IMR-90 (cell line): Measurements from ENCODE around the gene NHSL2.

Experiments
- CEBPB ChIP-seq: IDR thresholded peaks from 2 replicates; pipeline ENCODE4 v1.6.1; 2012; ENCODE audit warnings: low read depth, low read length, improper control_type of control experiment
- MAFK ChIP-seq: IDR thresholded peaks from 2 replicates; pipeline ENCODE4 v1.6.1; 2012; ENCODE audit warnings: low read depth, low read length, improper control_type of control experiment
- MAZ ChIP-seq: IDR thresholded peaks from 2 replicates; pipeline ENCODE4 v1.6.1; 2012; ENCODE audit warnings: low read depth, mild to moderate bottlenecking, low read length, improper control_type of control experiment, moderate library complexity, borderline replicate concordance
- NFE2L2 ChIP-seq: fragments of 150-350 bp; IDR thresholded peaks from 2 replicates; pipeline ENCODE4 v1.6.1; 2016; ENCODE audit warnings: low read depth, mild to moderate bottlenecking, low read length
- POLR2A ChIP-seq: IDR thresholded peaks from 2 replicates; pipeline ENCODE4 v1.6.1; 2012; ENCODE audit warnings: mild to moderate bottlenecking, low read depth, low read length
- RAD21 ChIP-seq: IDR thresholded peaks from 2 replicates; pipeline ENCODE4 v1.6.1; 2012; ENCODE audit warnings: low read length, improper control_type of control experiment
- RCOR1 ChIP-seq: IDR thresholded peaks from 2 replicates; pipeline ENCODE4 v1.6.1; 2012; ENCODE audit warnings: mild to moderate bottlenecking, low read length, improper control_type of control experiment; ENCODE audit not compliant: insufficient replicate concordance
- RFX5 ChIP-seq: IDR thresholded peaks from 2 replicates; pipeline ENCODE4 v1.8.0; 2012; ENCODE audit warnings: low read depth, mild to moderate bottlenecking, low read length, moderate library complexity
- SMC3 ChIP-seq: fragments of 150-350 bp; IDR thresholded peaks from 2 replicates; pipeline ENCODE4 v1.6.1; 2016; ENCODE audit warnings: low read depth, mild to moderate bottlenecking, antibody characterized with exemption, low read length, moderate library complexity
- TF ChIP-seq, protein P1 (sequence below): conservative IDR thresholded peaks from 2 replicates; pipeline ENCODE4 v1.5.1; 2012; ENCODE audit warnings: mild to moderate bottlenecking, low read depth, low read length, improper control_type of control experiment
- TF ChIP-seq, protein P2 (sequence below): fragments of 150-350 bp; IDR thresholded peaks from 2 replicates; pipeline ENCODE4 v1.6.1; 2017; ENCODE audit warnings: mild to moderate bottlenecking, antibody characterized with exemption, low read length, low read depth

DNA sequence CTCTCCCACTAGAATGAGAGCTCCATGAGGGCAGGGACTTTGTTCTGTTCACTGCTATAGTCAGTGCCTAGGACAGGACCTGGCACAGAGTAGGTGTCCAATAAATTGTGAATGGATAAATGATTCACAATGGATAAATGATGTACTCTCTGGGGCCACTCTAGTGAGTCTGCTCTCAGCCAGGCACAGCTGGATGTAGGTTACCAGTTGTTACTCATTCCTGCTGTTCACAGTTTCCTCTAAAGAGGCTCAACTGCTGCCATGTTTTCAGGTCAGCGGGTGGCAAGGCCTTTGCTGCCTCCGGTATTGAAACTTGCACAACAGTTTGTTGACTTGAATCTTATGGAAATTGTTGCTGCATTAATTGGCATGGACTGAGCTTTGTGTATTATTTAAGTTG, 99.1 kb downstream of the NHSL2 start:
- TF ChIP-seq, protein P1, sequence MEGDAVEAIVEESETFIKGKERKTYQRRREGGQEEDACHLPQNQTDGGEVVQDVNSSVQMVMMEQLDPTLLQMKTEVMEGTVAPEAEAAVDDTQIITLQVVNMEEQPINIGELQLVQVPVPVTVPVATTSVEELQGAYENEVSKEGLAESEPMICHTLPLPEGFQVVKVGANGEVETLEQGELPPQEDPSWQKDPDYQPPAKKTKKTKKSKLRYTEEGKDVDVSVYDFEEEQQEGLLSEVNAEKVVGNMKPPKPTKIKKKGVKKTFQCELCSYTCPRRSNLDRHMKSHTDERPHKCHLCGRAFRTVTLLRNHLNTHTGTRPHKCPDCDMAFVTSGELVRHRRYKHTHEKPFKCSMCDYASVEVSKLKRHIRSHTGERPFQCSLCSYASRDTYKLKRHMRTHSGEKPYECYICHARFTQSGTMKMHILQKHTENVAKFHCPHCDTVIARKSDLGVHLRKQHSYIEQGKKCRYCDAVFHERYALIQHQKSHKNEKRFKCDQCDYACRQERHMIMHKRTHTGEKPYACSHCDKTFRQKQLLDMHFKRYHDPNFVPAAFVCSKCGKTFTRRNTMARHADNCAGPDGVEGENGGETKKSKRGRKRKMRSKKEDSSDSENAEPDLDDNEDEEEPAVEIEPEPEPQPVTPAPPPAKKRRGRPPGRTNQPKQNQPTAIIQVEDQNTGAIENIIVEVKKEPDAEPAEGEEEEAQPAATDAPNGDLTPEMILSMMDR, result no peak
- TF ChIP-seq MAFK (no peak), RAD21 (no peak), POLR2A (no peak), SMC3 (no peak), RCOR1 (no peak), MAZ (no peak), RFX5 (no peak), CEBPB (no peak), NFE2L2 (no peak)
- TF ChIP-seq, protein P2, sequence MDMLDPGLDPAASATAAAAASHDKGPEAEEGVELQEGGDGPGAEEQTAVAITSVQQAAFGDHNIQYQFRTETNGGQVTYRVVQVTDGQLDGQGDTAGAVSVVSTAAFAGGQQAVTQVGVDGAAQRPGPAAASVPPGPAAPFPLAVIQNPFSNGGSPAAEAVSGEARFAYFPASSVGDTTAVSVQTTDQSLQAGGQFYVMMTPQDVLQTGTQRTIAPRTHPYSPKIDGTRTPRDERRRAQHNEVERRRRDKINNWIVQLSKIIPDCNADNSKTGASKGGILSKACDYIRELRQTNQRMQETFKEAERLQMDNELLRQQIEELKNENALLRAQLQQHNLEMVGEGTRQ, result no peak
